GM19099 (cell line): ENCODE data around the gene TRIM14.
A peak's percentile ranks its signal among the peaks of the same experiment; 100 is the strongest.

Experiments
- POLR2A ChIP-seq: IDR thresholded peaks from 3 replicates; pipeline ENCODE4 v1.6.1; 2011; ENCODE audit warnings: low read depth; ENCODE audit not compliant: insufficient read length; ENCODE audit errors: extremely low read depth

The TRIM14 gene

GRCh38 chr9:98118640-98119601, at the start of gene TRIM14:
TSS of gene TRIM14 (minus strand) at chr9:98119222. CDS start at chr9:98119188, 34 bp downstream.
- peak; percentile 64 for TF ChIP-seq POLR2A

GRCh38 chr9:98168153-98168780, 49.2 kb upstream of the TRIM14 start:
- TF ChIP-seq POLR2A, result no peak

- no peak for TF ChIP-seq POLR2A
Observed at GRCh38 chr9:98164912-98165311, 45.9 kb upstream of the TRIM14 start.

GRCh38 chr9:98162613-98163012, 43.6 kb upstream of the TRIM14 start:
- no peak for TF ChIP-seq POLR2A

- no peak for TF ChIP-seq POLR2A
Observed at GRCh38 chr9:98161851-98162250, 42.8 kb upstream of the TRIM14 start.

GRCh38 chr9:98159790-98160189, 40.8 kb upstream of the TRIM14 start:
- TF ChIP-seq POLR2A, result no peak

GRCh38 chr9:98159301-98159700, 40.3 kb upstream of the TRIM14 start:
- no peak for TF ChIP-seq POLR2A

GRCh38 chr9:98158071-98158831, 39.2 kb upstream of the TRIM14 start:
- TF ChIP-seq POLR2A, result no peak

GRCh38 chr9:98157372-98157771, 38.4 kb upstream of the TRIM14 start:
- TF ChIP-seq POLR2A, result no peak

- TF ChIP-seq POLR2A, result no peak
Observed at GRCh38 chr9:98154678-98155077, 35.7 kb upstream of the TRIM14 start.

GRCh38 chr9:98152526-98152925, 33.5 kb upstream of the TRIM14 start:
- no peak for TF ChIP-seq POLR2A

GRCh38 chr9:98150721-98151120, 31.7 kb upstream of the TRIM14 start:
- no peak for TF ChIP-seq POLR2A

- no peak for TF ChIP-seq POLR2A
Observed at GRCh38 chr9:98150164-98150563, 31.1 kb upstream of the TRIM14 start.

GRCh38 chr9:98149422-98149821, 30.4 kb upstream of the TRIM14 start:
- no peak for TF ChIP-seq POLR2A

GRCh38 chr9:98148486-98148885, 29.5 kb upstream of the TRIM14 start:
- no peak for TF ChIP-seq POLR2A

GRCh38 chr9:98147582-98147981, 28.6 kb upstream of the TRIM14 start:
- no peak for TF ChIP-seq POLR2A
